BJ (cell line): Measurements from ENCODE around the gene TTC28. TPM values are rescaled to one million over a fixed set of nuclear protein-coding genes. Genes with fewer than 3 reads are reported as not detected.

Source experiments
- CTCF ChIA-PET: fragments of 350-600 bp; formaldehyde crosslinking; extraction: SDS; loops from one replicate; lab custom pipeline; 2021; ENCODE audit warnings: antibody characterized with exemption, inconsistent platforms; lab: Yijun Ruan, JAX
- POLR2A ChIA-PET: fragments of 300-600 bp; sonication (Branson Sonifier 250); formaldehyde crosslinking; extraction: SDS; loops from one replicate; lab custom pipeline; 2021; ENCODE audit warnings: antibody characterized with exemption; lab: Charles Lee
- DNase-seq: peaks from one replicate; pipeline ENCODE4 v3.0.0-alpha.2; 2011; ENCODE audit warnings: low read depth
- H3K27me3 ChIP-seq: 2 replicates; pipeline ENCODE4 v1.6.0; 2011; ENCODE audit warnings: low read length; ENCODE audit not compliant: control insufficient read depth, insufficient read depth
- H3K36me3 ChIP-seq: 2 replicates; pipeline ENCODE4 v1.5.1; 2011; ENCODE audit warnings: low read length; ENCODE audit not compliant: control insufficient read depth, insufficient read depth
- H3K4me3 ChIP-seq: 2 replicates; pipeline ENCODE4 v1.5.1; 2011; ENCODE audit warnings: low read depth, mild to moderate bottlenecking, control low read depth, low read length
- polyA plus RNA-seq: library from polyadenylated mRNA; depleted of rRNA; stranded (reverse); fragments of >200 nt; gene quantifications from 2 replicates; pipeline ENCODE4 v1.2.3, GENCODE V29; 2011
- TF ChIP-seq, protein P1 (sequence below): IDR thresholded peaks from 2 replicates; pipeline ENCODE4 v1.5.1; 2011; ENCODE audit warnings: low read depth, mild to moderate bottlenecking, control low read depth, inconsistent platforms, low read length, moderate library complexity; ENCODE audit not compliant: insufficient read depth

The TTC28 gene
- polyA plus RNA-seq, 1 experiment: 8.7 TPM

DNA sequence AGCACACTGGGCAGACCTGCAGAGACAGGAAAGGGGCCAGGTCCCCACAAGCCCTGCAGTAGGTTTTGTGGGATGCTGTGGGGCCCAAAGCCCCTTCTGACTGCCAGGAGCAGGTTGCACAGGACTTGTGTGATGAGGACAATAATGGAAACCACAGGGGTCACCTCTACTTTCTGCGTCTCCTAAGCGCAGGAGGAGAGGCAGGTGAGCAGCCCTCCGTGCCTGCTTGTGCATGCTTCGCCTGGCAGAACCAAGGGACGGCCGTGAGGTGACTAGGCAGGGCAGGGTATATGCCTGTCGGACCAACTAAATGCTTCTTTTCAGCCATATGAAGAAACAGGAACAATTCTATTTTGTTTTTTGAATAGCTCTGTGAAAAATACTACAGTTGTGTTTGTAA, 682.7 kb downstream of the TTC28 start:
- CTCF ChIA-PET: interaction anchor here (5.3 kb wide), 1 partner anchor 116 kb away, joined by 26 read pairs; no protein-coding TSS in a partner anchor
- TF ChIP-seq, protein P1, sequence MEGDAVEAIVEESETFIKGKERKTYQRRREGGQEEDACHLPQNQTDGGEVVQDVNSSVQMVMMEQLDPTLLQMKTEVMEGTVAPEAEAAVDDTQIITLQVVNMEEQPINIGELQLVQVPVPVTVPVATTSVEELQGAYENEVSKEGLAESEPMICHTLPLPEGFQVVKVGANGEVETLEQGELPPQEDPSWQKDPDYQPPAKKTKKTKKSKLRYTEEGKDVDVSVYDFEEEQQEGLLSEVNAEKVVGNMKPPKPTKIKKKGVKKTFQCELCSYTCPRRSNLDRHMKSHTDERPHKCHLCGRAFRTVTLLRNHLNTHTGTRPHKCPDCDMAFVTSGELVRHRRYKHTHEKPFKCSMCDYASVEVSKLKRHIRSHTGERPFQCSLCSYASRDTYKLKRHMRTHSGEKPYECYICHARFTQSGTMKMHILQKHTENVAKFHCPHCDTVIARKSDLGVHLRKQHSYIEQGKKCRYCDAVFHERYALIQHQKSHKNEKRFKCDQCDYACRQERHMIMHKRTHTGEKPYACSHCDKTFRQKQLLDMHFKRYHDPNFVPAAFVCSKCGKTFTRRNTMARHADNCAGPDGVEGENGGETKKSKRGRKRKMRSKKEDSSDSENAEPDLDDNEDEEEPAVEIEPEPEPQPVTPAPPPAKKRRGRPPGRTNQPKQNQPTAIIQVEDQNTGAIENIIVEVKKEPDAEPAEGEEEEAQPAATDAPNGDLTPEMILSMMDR: no peak
- Histone ChIP-seq H3K27me3 (no peaks in the 10 kb centered on the region), H3K4me3 (no peak overlapping the region), H3K36me3 (peaks cover 9% of the 10 kb centered on the region)
- POLR2A ChIA-PET: no interaction called here
- DNase-seq: no peak

DNA sequence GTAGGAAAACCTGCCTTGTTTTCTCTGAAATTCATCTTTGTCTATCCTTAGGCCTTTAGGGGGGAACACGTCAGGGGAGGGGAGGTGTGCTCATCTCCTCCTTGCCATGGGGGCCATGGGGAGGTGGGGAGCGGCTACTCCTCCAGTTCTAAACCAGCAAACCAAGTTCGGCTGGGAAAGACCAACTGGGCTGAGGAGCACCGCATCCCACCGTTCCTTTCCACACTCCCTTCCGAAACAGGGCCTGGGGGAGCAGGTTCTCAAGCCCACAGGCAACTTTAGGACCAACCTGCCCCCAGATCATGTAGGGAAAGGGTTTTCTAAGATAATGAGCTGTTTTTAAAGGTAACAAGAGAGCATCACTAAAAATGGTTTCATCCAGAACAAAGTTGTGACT, 683.1 kb downstream of the TTC28 start:
- CTCF ChIA-PET: interaction anchor here (5.3 kb wide), 1 partner anchor 116 kb away, joined by 26 read pairs; no protein-coding TSS in a partner anchor
- no peak for DNase-seq

DNA sequence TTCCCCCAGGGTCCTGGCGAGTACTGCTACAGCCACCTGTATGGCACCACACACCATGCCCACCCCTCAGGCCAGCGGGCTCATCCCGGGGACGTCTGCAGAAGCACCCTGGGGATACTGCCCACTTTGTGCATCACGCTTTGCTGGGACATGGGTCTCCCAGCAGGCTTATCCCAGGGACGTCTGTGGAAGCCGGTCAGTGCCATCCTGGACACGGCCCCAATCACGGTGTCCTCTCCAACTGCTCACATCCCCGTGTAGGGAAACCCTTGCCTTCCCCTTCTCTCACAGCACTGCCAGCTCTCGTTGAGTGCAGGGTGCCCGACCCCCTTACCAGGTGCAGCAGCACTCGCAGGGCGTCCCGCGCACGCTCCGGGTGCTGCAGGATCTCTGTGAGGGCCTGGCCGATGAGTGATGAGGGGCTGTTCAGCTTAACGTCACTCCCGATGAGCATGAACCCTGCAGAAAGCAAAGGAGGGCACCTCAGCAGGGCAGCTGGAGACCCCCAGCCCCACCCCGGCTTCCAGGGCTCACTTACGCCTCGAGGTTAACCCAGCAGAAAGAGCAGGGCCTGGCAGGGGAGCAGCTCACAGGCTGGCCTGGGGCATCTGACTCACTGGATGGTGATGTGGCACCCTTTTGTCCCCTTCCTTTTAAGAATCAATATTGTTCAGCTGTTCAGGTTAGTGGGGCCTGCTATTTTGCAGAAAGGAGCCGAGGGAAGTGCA, 683.7 kb downstream of the TTC28 start:
- Histone ChIP-seq H3K4me3 (no peak overlapping the region), H3K27me3 (no peaks in the 10 kb centered on the region), H3K36me3 (peaks cover 11% of the 10 kb centered on the region)
- ChIA-PET CTCF (interaction anchor here (1.1 to 1.7 kb wide), 2 partner anchors 90 to 115 kb away, joined by 3 to 9 read pairs; no protein-coding TSS in a partner anchor), POLR2A (no interaction called here)
- TF ChIP-seq, protein P1: no peak
- DNase-seq: no peak

More for the DNA sequence above, 683.1 kb downstream of the TTC28 start:
- Histone ChIP-seq H3K36me3 (peaks cover 11% of the 10 kb centered on the region), H3K4me3 (no peak overlapping the region), H3K27me3 (no peaks in the 10 kb centered on the region)
- POLR2A ChIA-PET: no interaction called here
- TF ChIP-seq, protein P1: no peak

DNA sequence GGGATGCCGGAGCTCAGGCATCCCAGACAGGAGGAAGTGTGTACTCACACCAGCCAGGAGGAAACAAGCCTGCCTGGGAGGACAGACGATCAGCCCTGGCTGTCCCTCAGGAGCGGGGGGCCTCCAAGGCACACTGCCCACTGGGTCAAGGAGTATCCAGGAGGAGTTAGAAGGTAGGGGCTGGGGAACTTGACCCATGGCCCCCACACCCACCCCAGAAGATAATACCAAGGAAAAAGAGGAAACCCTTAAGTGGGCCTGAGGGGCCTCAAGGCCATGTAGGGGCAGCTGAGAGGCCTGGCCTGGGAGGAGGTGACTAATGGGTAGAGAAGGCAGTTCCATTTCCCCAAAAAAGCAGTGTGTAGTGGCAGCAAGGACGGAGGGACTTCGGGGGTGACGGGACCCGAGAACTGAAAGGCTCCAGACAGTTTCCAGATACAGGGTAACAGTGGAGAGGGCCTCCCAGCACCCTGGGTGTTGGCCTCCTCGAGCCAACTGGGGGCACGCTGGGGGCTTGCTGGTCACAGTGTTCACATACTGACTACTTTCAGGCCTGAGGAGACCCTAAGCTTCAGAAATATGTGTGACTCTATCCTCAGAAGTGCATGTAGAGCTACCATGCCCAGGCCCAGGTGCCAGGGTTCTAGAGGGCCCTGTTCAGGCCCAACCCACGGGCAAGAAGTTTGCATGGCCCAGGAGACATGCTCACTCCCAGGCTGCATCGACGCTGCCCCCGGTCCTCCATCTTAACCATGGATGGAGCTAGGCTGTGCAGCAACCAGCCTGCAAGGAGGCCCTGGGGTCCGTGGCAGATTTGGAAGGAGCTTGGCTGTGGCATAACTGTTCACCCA, 684.9 kb downstream of the TTC28 start:
- TF ChIP-seq, protein P1: no peak
- POLR2A ChIA-PET: no interaction called here
- Histone ChIP-seq H3K4me3 (no peak overlapping the region), H3K36me3 (peaks cover 13% of the 10 kb centered on the region), H3K27me3 (no peaks in the 10 kb centered on the region)
- CTCF ChIA-PET: interaction anchor here (1.1 to 1.7 kb wide), 2 partner anchors 89 to 114 kb away, joined by 3 to 9 read pairs; no protein-coding TSS in a partner anchor
- DNase-seq: no peak
